Measurements from ENCODE around the gene DCTN3.

DCTN3 gene

GRCh38 chr9:34629491-34629808, 9.2 kb upstream of the DCTN3 start:
- no peak overlapping the region for H3K4me3 ChIP-seq (replicated peaks; ENCODE audit: low read depth, low read length)
- no peak for TF ChIP-seq CTCF (IDR thresholded peaks at IDR 0.05; ENCODE audit: low read depth, low read length, missing control alignments)
- no peak for DNase-seq (ENCODE audit: extremely low read depth, low read depth)

DNA sequence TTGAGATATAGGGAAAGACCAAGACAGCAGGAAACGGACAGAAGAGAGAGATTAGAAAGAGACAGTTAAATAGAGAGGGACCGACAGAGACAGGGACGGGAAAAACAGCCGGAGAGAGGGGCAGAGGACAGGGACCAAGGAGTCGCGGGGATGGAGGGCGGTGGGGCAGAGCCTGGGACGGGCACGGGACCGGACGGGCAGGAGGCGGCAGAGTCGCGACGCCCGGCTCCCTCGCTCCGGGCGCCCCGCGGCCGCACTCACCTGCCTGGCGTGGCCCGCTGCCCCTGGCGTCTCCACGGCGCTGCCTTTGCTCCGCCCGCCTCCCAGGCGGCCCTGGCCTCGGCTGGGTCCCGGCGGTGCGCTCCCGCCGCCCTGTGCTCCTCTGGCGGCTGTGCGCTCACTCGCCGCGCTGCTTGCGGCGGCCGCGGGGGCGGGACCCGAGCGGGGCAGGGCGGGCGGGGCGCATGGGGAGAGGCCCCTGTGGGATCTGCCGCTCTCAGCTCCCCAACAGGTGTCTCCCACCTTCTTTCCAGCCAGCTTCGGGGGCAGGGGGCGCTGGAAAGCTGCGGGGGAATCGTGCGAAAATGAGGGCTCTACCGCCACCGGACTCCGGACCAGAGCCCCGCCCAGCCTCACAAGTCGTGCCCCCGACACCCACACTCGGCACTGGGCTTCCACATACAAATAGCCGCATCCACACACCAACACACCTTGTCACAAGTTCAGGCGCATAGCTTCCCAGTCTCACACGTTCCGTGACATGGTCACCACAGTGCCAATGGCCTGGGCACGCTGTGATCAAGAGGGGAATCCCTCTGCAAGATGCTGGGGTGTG, 8.6 kb upstream of the DCTN3 start, which contains the start of gene ARID3C:
ARID3C (minus strand) TSS at position 411 of the 835 bp plus-strand sequence. CDS start 1,052 bp downstream, outside the sequence.
- DNase-seq (ENCODE audit: extremely low read depth, low read depth) = no peak

GRCh38 chr9:34627716-34628655, 7.7 kb upstream of the DCTN3 start:
- no peak overlapping the region for H3K4me3 ChIP-seq (replicated peaks; ENCODE audit: low read depth, low read length)
- no peak for DNase-seq (ENCODE audit: extremely low read depth, low read depth)
- no peak for TF ChIP-seq CTCF (IDR thresholded peaks at IDR 0.05; ENCODE audit: low read depth, low read length, missing control alignments)

More for the DNA sequence above, 8.6 kb upstream of the DCTN3 start, which contains the start of gene ARID3C:
- no peak for TF ChIP-seq CTCF (IDR thresholded peaks at IDR 0.05; ENCODE audit: low read depth, low read length, missing control alignments)
- H3K4me3 ChIP-seq (replicated peaks; ENCODE audit: low read depth, low read length) = 0 out of 2 replicates have a peak within 1 kb of the TSS, but pooled peaks have one; percentile 14

DNA sequence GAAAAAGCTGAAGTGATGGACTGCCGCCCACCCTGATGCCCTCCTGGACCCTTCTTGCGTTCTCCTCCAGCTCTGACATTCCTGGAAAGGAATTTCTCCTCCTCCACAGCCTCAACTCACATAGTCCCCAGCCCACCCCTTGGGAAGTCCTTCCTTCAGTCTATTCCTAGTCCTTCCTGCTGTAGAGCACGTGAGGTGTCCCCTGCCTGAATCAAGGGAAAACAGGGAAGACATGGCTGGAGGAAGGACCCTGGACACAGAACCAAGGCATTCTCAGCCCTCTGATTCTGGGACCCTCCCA, 4.8 kb upstream of the DCTN3 start:
- no peak for TF ChIP-seq CTCF (IDR thresholded peaks at IDR 0.05; ENCODE audit: low read depth, low read length, missing control alignments)
- DNase-seq (ENCODE audit: extremely low read depth, low read depth) = no peak
- no peak overlapping the region for H3K4me3 ChIP-seq (replicated peaks; ENCODE audit: low read depth, low read length)

DNA sequence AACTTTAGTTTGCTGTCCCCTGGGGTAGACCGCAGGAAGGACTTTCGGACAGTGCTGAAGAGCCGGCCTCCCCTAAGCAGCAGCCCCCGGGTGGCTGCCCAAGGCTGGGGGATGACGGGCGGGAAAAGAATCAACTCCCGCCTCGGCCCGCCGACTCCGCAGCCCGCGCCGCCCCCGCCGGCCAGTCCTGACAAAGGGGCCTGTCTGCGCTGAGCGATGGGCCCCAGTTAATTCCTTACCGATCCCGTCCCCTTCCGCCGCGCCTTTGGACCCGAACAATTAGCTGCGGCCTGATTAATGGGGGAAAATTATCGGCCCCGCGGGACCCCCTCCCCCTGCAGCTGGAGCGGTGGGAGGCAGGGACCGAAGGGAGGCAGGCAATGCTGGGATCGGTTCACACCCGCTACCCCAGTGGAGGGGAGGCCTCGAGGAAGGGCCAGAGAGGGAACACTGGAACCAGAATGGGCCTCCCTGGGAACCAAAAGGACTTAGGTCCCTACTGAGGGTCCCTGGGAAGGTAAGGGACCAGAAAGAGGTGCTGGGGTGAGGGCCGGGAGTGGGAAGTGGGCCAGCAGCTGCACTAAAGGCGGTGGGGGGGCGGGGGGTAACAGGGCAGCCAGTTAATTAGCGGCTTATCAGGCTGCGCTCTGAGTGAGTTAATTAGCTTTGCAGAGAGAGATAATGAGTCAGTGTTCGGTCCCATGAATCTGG, 4.3 kb upstream of the DCTN3 start:
- no peak for DNase-seq (ENCODE audit: extremely low read depth, low read depth)
- no peak overlapping the region for H3K4me3 ChIP-seq (replicated peaks; ENCODE audit: low read depth, low read length)
- TF ChIP-seq CTCF (IDR thresholded peaks at IDR 0.05; ENCODE audit: low read depth, low read length, missing control alignments) = no peak

DNA sequence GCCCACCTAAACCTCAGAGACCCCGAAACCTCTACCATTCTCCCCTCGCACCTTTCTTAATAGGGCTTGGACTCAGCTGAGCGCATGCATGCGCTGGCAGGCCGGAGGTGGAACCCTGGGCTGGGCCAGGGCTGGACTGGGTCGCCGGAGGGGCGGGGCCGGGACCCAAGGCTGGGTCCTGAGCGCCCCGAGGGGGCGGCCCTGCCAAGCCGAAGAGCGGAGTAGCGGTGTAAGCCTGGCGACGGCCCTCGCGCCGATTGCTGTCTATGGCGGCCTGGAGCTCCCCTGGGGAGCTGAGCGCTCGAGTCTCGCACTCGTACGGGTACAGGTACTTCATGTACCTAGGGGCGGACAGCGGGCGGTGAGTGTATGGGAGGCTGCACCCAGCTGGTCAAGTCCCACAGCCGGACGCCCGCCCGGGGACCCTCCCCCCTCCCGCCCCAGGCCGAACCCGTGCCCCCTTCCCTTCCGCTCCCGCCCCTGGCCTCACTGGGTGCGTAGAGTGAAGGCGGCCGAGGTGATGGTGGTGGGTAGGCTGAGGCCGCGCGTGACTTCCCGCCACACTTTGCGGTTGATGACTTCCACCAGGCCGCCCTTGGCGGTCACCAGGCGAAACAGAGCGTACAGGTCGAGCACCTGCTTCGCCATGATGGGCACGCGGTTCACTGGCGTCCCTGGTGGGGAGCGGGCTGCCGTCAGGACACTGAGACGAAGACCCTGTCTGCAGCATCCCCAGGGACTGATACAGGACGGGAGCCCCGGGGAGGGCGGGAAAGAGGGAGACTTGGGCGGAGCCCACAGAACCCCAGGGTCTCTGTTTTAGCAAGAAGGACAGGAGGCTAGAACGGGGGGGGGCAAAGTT, 3.3 kb upstream of the DCTN3 start:
- H3K4me3 ChIP-seq (replicated peaks; ENCODE audit: low read depth, low read length) = no peak overlapping the region
- no peak for DNase-seq (ENCODE audit: extremely low read depth, low read depth)
- no peak for TF ChIP-seq CTCF (IDR thresholded peaks at IDR 0.05; ENCODE audit: low read depth, low read length, missing control alignments)
